Measurements from ENCODE around the gene PLIN3. TPM values are rescaled to one million over a fixed set of nuclear protein-coding genes. Genes with fewer than 3 reads are reported as not detected.
"Not testable (repeated sequence)": the region's sequence is repeated elsewhere in the genome, so short reads cannot be mapped to it uniquely, and the experiment has no call there.

The PLIN3 gene
- total RNA-seq, 2 donors from 2014 or later = 61.3 to 76.5 TPM

DNA sequence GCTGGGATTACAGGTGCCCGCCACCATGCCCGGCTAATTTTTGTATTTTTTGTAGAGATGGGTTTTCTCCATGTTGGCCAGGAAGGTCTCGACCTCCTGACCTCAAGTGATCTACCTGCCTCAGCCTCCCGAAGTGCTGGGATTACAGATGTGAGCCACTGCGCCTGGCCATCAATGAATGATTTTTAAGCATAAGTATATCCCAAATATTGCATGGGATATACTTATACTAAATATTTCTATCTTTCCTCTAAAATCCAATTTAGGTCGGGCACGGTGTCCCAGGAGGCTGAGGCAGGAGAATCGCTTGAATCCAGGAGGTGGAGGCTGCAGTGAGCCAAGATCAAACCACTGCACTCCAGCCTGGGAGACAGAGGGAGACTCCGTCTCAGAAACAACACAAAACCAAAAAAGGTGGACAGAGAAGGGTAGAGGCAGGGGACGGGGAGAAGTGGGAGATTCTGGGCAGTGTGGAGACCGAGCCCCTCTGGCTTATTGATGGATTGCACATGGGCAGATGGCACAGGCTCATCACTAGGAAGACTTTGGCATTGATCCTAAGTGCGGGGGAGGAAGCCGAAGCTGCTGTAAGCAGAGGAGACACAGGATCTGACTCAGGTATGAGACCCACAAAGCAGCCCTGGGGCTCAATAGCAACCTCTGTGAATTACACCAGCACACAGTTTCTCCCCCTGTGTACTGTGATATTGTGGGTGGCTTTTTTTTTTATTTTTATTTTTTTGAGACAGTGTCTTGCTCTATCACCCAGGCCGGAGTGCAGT is 21.8 kb upstream of the PLIN3 start:
- no peak for DNase-seq (ENCODE audit: low spot score)
- WGBS = 79% methylated on average over 14 of the region's 14 CpGs
- Histone ChIP-seq H3K4me1 (replicated peaks) (no peaks in the 10 kb centered on the region), H3K27me3 (replicated peaks; ENCODE audit: insufficient read depth) (no peaks in the 10 kb centered on the region), H3K27ac (no peak overlapping the region), H3K4me3 (no peak overlapping the region), H3K9me3 (no peaks in the 10 kb centered on the region), H3K36me3 (no peaks in the 10 kb centered on the region)
- TF ChIP-seq, protein P1, sequence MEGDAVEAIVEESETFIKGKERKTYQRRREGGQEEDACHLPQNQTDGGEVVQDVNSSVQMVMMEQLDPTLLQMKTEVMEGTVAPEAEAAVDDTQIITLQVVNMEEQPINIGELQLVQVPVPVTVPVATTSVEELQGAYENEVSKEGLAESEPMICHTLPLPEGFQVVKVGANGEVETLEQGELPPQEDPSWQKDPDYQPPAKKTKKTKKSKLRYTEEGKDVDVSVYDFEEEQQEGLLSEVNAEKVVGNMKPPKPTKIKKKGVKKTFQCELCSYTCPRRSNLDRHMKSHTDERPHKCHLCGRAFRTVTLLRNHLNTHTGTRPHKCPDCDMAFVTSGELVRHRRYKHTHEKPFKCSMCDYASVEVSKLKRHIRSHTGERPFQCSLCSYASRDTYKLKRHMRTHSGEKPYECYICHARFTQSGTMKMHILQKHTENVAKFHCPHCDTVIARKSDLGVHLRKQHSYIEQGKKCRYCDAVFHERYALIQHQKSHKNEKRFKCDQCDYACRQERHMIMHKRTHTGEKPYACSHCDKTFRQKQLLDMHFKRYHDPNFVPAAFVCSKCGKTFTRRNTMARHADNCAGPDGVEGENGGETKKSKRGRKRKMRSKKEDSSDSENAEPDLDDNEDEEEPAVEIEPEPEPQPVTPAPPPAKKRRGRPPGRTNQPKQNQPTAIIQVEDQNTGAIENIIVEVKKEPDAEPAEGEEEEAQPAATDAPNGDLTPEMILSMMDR (IDR thresholded peaks at IDR 0.05) = no peak
- intact Hi-C loops (cut with DNase I) = no loop called here

GRCh38 chr19:4887803-4888202 is 20.3 kb upstream of the PLIN3 start:
- H3K36me3 ChIP-seq; H3K27me3 ChIP-seq (replicated peaks; ENCODE audit: insufficient read depth); H3K4me3 ChIP-seq; DNase-seq (ENCODE audit: low spot score); H3K4me1 ChIP-seq (replicated peaks); intact Hi-C loops (cut with DNase I); H3K9me3 ChIP-seq; H3K27ac ChIP-seq: not testable (repeated sequence)
- 88% methylated on average over 1 of the region's 6 CpGs for WGBS

GRCh38 chr19:4884993-4885392 is 17.5 kb upstream of the PLIN3 start:
- H3K27ac ChIP-seq; H3K36me3 ChIP-seq; H3K4me3 ChIP-seq; DNase-seq (ENCODE audit: low spot score); intact Hi-C loops (cut with DNase I); H3K9me3 ChIP-seq; H3K4me1 ChIP-seq (replicated peaks); H3K27me3 ChIP-seq (replicated peaks; ENCODE audit: insufficient read depth): not testable (repeated sequence)
- WGBS = 70% methylated on average over 6 of the region's 6 CpGs

GRCh38 chr19:4882874-4883273 is 15.4 kb upstream of the PLIN3 start:
- intact Hi-C loops (cut with DNase I); H3K27me3 ChIP-seq (replicated peaks; ENCODE audit: insufficient read depth); H3K4me3 ChIP-seq; H3K9me3 ChIP-seq; H3K4me1 ChIP-seq (replicated peaks); H3K36me3 ChIP-seq; DNase-seq (ENCODE audit: low spot score); H3K27ac ChIP-seq: not testable (repeated sequence)
- WGBS = 73% methylated on average over 6 of the region's 6 CpGs

- WGBS = 96% methylated on average over 11 of the region's 11 CpGs
- TF ChIP-seq POLR2A (IDR thresholded peaks at IDR 0.05) (no peak), POLR2AphosphoS5 (IDR thresholded peaks at IDR 0.05) (no peak)
- TF ChIP-seq, protein P1 (IDR thresholded peaks at IDR 0.05) = no peak
- Histone ChIP-seq H3K4me3 (no peak overlapping the region), H3K9me3 (no peaks in the 10 kb centered on the region), H3K36me3 (no peaks in the 10 kb centered on the region), H3K27me3 (replicated peaks; ENCODE audit: insufficient read depth) (no peaks in the 10 kb centered on the region), H3K4me1 (replicated peaks) (peaks cover 11% of the 10 kb centered on the region), H3K27ac (peak overlapping the region; percentile 82)
- intact Hi-C loops (cut with DNase I) = loop anchor here (2.0 kb wide), 1 partner anchor 32 kb away; no protein-coding TSS in a partner anchor
- no peak for DNase-seq (ENCODE audit: low spot score)
These were observed 11.6 kb upstream of the PLIN3 start for GRCh38 chr19:4879041-4879440.

GRCh38 chr19:4878491-4878968 is 11.1 kb upstream of the PLIN3 start:
- WGBS = 38% methylated on average over 23 of the region's 23 CpGs
- H3K4me1 ChIP-seq (replicated peaks) = peaks cover 11% of the 10 kb centered on the region
- H3K27ac ChIP-seq = peak overlapping the region; percentile 82
- H3K27me3 ChIP-seq (replicated peaks; ENCODE audit: insufficient read depth) = no peaks in the 10 kb centered on the region
- no peaks in the 10 kb centered on the region for H3K36me3 ChIP-seq
- DNase-seq (ENCODE audit: low spot score) = no peak
- TF ChIP-seq POLR2AphosphoS5 (IDR thresholded peaks at IDR 0.05) (no peak), POLR2A (IDR thresholded peaks at IDR 0.05) (no peak)
- TF ChIP-seq, protein P1 (IDR thresholded peaks at IDR 0.05) = no peak
- H3K9me3 ChIP-seq = no peaks in the 10 kb centered on the region
- intact Hi-C loops (cut with DNase I) = loop anchor here (2.0 kb wide), 1 partner anchor 32 kb away; no protein-coding TSS in a partner anchor
- H3K4me3 ChIP-seq = no peak overlapping the region

Data from prostate gland (tissue), 2 donors.